ENCODE results near the gene RNF214. TPM values are rescaled to one million over a fixed set of nuclear protein-coding genes. Genes with fewer than 3 reads are reported as not detected.

Gene RNF214
- polyA plus RNA-seq, 3 donors, result 6.4 to 13.8 (median 7.8) TPM

GRCh38 chr11:117195761-117196160, 36.7 kb upstream of the RNF214 start:
- no peaks in the 10 kb centered on the region for H3K27me3 ChIP-seq (ENCODE audit: control insufficient read depth in 2 of 2, insufficient read depth in 2 of 2, low read length in 2 of 2)
- H3K27ac Mint-ChIP-seq, result peak overlapping the region in 6 of 7 donors; percentile 7 to 88 (median 82)
- peaks cover 28% of the 10 kb centered on the region for H3K4me1 Mint-ChIP-seq
- no peak overlapping the region for H2AFZ ChIP-seq (ENCODE audit: insufficient read depth, low read depth, low read length, poor library complexity, severe bottlenecking)
- H3K36me3 ChIP-seq (replicated peaks in 1 of 2; ENCODE audit: control insufficient read depth in 1 of 2, insufficient read depth in 2 of 2, low read length in 2 of 2), result peaks cover 56 to 78% of the 10 kb centered on the region in 2 donors
- peaks cover 3 to 7% (median 4%) of the 10 kb centered on the region in 3 donors for H3K27me3 Mint-ChIP-seq (ENCODE audit: low read depth in 3 of 3)
- H3K79me2 ChIP-seq (ENCODE audit: insufficient read depth, low read length), result no peaks in the 10 kb centered on the region
- no peak overlapping the region for H3K9ac ChIP-seq (ENCODE audit: insufficient read depth, low read length, poor library complexity, severe bottlenecking)
- H3K4me3 Mint-ChIP-seq, result no peak overlapping the region
- H3K36me3 Mint-ChIP-seq, result peaks cover 68 to 85% of the 10 kb centered on the region in 2 donors
- WGBS (ENCODE audit: insufficient coverage), result 71% methylated on average over 19 of the region's 19 CpGs
- DNase-seq, result no peak
- TF ChIP-seq CTCF (IDR thresholded peaks at IDR 0.05), result no peak
- H3K9me3 ChIP-seq (replicated peaks in 1 of 2; ENCODE audit: control insufficient read depth in 1 of 2, insufficient read depth in 1 of 2, low read length in 2 of 2), result no peaks in the 10 kb centered on the region
- no peak overlapping the region for H3K4me3 ChIP-seq (replicated peaks in 1 of 3; ENCODE audit: low read depth in 2 of 3, low read length in 3 of 3)
- H3K4me2 ChIP-seq (replicated peaks; ENCODE audit: extremely low read depth, low read length, poor library complexity, severe bottlenecking), result peak overlapping the region; percentile 25
- H3K4me1 ChIP-seq (ENCODE audit: control insufficient read depth in 1 of 2, insufficient read depth in 2 of 2, low read length in 2 of 2), result peaks cover 19 to 22% of the 10 kb centered on the region in 2 donors
- peaks cover 11% of the 10 kb centered on the region for H4K20me1 ChIP-seq (ENCODE audit: insufficient read depth, low read length)
- H3K9me3 Mint-ChIP-seq, result peaks cover 0 to 3% (median 0%) of the 10 kb centered on the region in 7 donors
- H3K27ac ChIP-seq (ENCODE audit: low read depth in 1 of 2, low read length in 2 of 2), result peak overlapping the region; percentile 50 to 74
- intact Hi-C loops (cut with micrococcal nuclease), result no loop called here

GRCh38 chr11:117197006-117197405, 35.5 kb upstream of the RNF214 start:
- no peak overlapping the region for H2AFZ ChIP-seq (ENCODE audit: insufficient read depth, low read depth, low read length, poor library complexity, severe bottlenecking)
- H3K4me3 Mint-ChIP-seq, result no peak overlapping the region

More at GRCh38 chr11:117197006-117197405, 35.5 kb upstream of the RNF214 start:
- H3K36me3 Mint-ChIP-seq, result peaks cover 61 to 73% of the 10 kb centered on the region in 2 donors
- intact Hi-C loops (cut with micrococcal nuclease), result no loop called here
- peaks cover 3 to 7% (median 6%) of the 10 kb centered on the region in 3 donors for H3K27me3 Mint-ChIP-seq (ENCODE audit: low read depth in 3 of 3)
- Histone ChIP-seq H4K20me1 (ENCODE audit: insufficient read depth, low read length) (peaks cover 12% of the 10 kb centered on the region), H3K27ac (ENCODE audit: low read depth in 1 of 2, low read length in 2 of 2) (no peak overlapping the region), H3K4me1 (ENCODE audit: control insufficient read depth in 1 of 2, insufficient read depth in 2 of 2, low read length in 2 of 2) (peaks cover 19 to 28% of the 10 kb centered on the region in 2 donors), H3K79me2 (ENCODE audit: insufficient read depth, low read length) (no peaks in the 10 kb centered on the region), H3K4me3 (replicated peaks in 1 of 3; ENCODE audit: low read depth in 2 of 3, low read length in 3 of 3) (no peak overlapping the region), H3K9me3 (replicated peaks in 1 of 2; ENCODE audit: control insufficient read depth in 1 of 2, insufficient read depth in 1 of 2, low read length in 2 of 2) (no peaks in the 10 kb centered on the region), H3K36me3 (replicated peaks in 1 of 2; ENCODE audit: control insufficient read depth in 1 of 2, insufficient read depth in 2 of 2, low read length in 2 of 2) (peaks cover 47 to 65% of the 10 kb centered on the region in 2 donors), H3K27me3 (ENCODE audit: control insufficient read depth in 2 of 2, insufficient read depth in 2 of 2, low read length in 2 of 2) (no peaks in the 10 kb centered on the region), H3K9ac (ENCODE audit: insufficient read depth, low read length, poor library complexity, severe bottlenecking) (no peak overlapping the region), H3K4me2 (replicated peaks; ENCODE audit: extremely low read depth, low read length, poor library complexity, severe bottlenecking) (no peak overlapping the region)
- H3K27ac Mint-ChIP-seq, result peak overlapping the region in 1 of 7 donors; percentile 33
- peaks cover 0 to 3% (median 0%) of the 10 kb centered on the region in 7 donors for H3K9me3 Mint-ChIP-seq
- no peak for DNase-seq
- no peak for TF ChIP-seq CTCF (IDR thresholded peaks at IDR 0.05)
- peaks cover 37% of the 10 kb centered on the region for H3K4me1 Mint-ChIP-seq
- 100% methylated on average over 2 of the region's 7 CpGs for WGBS (ENCODE audit: insufficient coverage)
